GM10248 (cell line): ENCODE data around the gene CEP55.

Source experiments
- CTCF ChIA-PET: fragments of 300-600 bp; sonication (Branson Sonifier 250); formaldehyde crosslinking; extraction: SDS; loops from one replicate; lab custom pipeline; 2021; ENCODE audit warnings: antibody characterized with exemption; lab: Yijun Ruan, JAX
- POLR2A ChIA-PET: fragments of 350-650 bp; sonication (Branson Sonifier 250); formaldehyde crosslinking; extraction: SDS; loops from one replicate; lab custom pipeline; 2020; ENCODE audit warnings: antibody characterized with exemption; lab: Yijun Ruan, JAX
- DNase-seq: peaks from one replicate; pipeline ENCODE4 v3.0.0; 2012; ENCODE audit errors: extremely low spot score
- TF ChIP-seq, protein P1 (sequence below): IDR thresholded peaks from 2 replicates; pipeline ENCODE4 v1.5.1; 2012; ENCODE audit warnings: mild to moderate bottlenecking, low read depth; ENCODE audit errors: extremely low read depth, missing control alignments, control extremely low read depth

CEP55 gene

GRCh38 chr10:93573051-93573909 is 76.9 kb downstream of the CEP55 start:
- CTCF ChIA-PET, result interaction anchor here (1.5 kb wide), 1 partner anchor 18 kb away, joined by 4 read pairs; no protein-coding TSS in a partner anchor
- no peak for DNase-seq
- TF ChIP-seq, protein P1, sequence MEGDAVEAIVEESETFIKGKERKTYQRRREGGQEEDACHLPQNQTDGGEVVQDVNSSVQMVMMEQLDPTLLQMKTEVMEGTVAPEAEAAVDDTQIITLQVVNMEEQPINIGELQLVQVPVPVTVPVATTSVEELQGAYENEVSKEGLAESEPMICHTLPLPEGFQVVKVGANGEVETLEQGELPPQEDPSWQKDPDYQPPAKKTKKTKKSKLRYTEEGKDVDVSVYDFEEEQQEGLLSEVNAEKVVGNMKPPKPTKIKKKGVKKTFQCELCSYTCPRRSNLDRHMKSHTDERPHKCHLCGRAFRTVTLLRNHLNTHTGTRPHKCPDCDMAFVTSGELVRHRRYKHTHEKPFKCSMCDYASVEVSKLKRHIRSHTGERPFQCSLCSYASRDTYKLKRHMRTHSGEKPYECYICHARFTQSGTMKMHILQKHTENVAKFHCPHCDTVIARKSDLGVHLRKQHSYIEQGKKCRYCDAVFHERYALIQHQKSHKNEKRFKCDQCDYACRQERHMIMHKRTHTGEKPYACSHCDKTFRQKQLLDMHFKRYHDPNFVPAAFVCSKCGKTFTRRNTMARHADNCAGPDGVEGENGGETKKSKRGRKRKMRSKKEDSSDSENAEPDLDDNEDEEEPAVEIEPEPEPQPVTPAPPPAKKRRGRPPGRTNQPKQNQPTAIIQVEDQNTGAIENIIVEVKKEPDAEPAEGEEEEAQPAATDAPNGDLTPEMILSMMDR, result no peak
- POLR2A ChIA-PET, result no interaction called here

GRCh38 chr10:93573924-93574323 is 77.5 kb downstream of the CEP55 start:
- POLR2A ChIA-PET, result no interaction called here
- TF ChIP-seq, protein P1, result no peak
- CTCF ChIA-PET, result no interaction called here
- no peak for DNase-seq

- no peak for DNase-seq
- ChIA-PET POLR2A (no interaction called here), CTCF (no interaction called here)
- TF ChIP-seq, protein P1, result no peak
Measured at GRCh38 chr10:93576888-93577287, 80.5 kb downstream of the CEP55 start.

- POLR2A ChIA-PET, result no interaction called here
- no peak for DNase-seq
- CTCF ChIA-PET, result no interaction called here
- TF ChIP-seq, protein P1, result no peak
Measured at GRCh38 chr10:93577565-93577964, 81.2 kb downstream of the CEP55 start.
